ENCODE data around the gene PDE3A.
"Not testable (repeated sequence)": the region's sequence is repeated elsewhere in the genome, so short reads cannot be mapped to it uniquely, and the experiment has no call there.

Gene PDE3A

GRCh38 chr12:20547816-20548575 is 179.7 kb downstream of the PDE3A start:
- peak; percentile 65 for DNase-seq (ENCODE audit: low read depth)
- no peak overlapping the region for H3K4me3 ChIP-seq (replicated peaks; ENCODE audit: low read depth, low read length)
- TF ChIP-seq CTCF (IDR thresholded peaks at IDR 0.05; ENCODE audit: low read length, missing control alignments), result no peak

DNA sequence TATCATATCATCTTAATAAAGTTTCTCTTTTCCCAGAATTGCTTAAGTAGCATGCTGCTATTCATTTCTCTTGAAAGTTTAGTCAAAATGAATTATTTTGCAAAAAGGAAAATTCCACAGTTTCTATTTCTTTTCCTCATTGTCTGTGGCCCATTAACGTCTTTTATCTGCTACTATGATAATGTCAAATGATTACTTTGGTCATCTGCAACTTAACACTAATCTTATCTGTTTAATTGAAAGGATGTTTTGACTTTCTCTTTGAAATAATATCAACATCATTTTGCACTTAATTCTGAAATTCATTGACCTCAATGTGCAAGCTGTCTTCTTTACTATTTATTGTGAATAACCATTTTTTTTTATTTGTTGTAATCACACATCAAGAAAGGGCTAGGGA is 180.3 kb downstream of the PDE3A start:
- TF ChIP-seq CTCF (IDR thresholded peaks at IDR 0.05; ENCODE audit: low read length, missing control alignments), result no peak
- DNase-seq (ENCODE audit: low read depth), result no peak
- H3K4me3 ChIP-seq (replicated peaks; ENCODE audit: low read depth, low read length), result no peak overlapping the region

- no peak overlapping the region for H3K4me3 ChIP-seq (replicated peaks; ENCODE audit: low read depth, low read length)
- DNase-seq (ENCODE audit: low read depth), result peak; percentile 74
- TF ChIP-seq CTCF (IDR thresholded peaks at IDR 0.05; ENCODE audit: low read length, missing control alignments), result peak; percentile 84
Observed at GRCh38 chr12:20549108-20549719, 180.9 kb downstream of the PDE3A start.

- not testable (repeated sequence) for H3K4me3 ChIP-seq (replicated peaks; ENCODE audit: low read depth, low read length); DNase-seq (ENCODE audit: low read depth)
Observed at GRCh38 chr12:20551742-20552442, 183.6 kb downstream of the PDE3A start.

DNA sequence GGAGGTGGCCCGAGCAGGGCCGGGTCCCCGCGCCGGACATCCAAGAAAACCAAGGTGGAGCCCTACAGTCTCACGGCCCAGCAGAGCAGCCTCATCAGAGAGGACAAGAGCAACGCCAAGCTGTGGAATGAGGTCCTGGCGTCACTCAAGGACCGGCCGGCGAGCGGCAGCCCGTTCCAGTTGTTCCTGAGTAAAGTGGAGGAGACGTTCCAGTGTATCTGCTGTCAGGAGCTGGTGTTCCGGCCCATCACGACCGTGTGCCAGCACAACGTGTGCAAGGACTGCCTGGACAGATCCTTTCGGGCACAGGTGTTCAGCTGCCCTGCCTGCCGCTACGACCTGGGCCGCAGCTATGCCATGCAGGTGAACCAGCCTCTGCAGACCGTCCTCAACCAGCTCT is 184.2 kb downstream of the PDE3A start:
- DNase-seq (ENCODE audit: low read depth); H3K4me3 ChIP-seq (replicated peaks; ENCODE audit: low read depth, low read length): not testable (repeated sequence)

GRCh38 chr12:20555015-20555414 is 186.7 kb downstream of the PDE3A start:
- no peak for DNase-seq (ENCODE audit: low read depth)
- TF ChIP-seq CTCF (IDR thresholded peaks at IDR 0.05; ENCODE audit: low read length, missing control alignments), result no peak

DNA sequence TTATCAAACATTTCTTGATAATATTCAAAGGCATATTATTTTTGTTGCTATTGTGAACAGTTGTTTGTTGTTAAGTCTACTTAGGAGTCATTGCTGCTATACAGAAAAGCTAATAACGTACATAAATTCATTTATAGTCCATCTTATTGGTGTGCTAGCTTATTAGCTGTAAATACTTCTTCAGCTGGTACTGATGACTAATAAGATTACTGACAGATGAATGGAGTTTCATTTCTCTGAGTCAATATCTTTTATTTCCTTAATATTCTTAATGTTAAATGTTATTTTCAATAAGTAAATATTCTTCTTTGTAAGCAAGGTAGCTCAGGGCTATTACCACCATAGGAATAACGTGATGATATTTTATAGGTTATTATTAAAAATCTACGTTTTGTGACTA is 187.4 kb downstream of the PDE3A start:
- TF ChIP-seq CTCF (IDR thresholded peaks at IDR 0.05; ENCODE audit: low read length, missing control alignments), result no peak
- DNase-seq (ENCODE audit: low read depth), result no peak
- no peak overlapping the region for H3K4me3 ChIP-seq (replicated peaks; ENCODE audit: low read depth, low read length)

More at GRCh38 chr12:20555015-20555414, 186.7 kb downstream of the PDE3A start:
- no peak overlapping the region for H3K4me3 ChIP-seq (replicated peaks; ENCODE audit: low read depth, low read length)

All from fibroblast of pulmonary artery (primary cell).